ENCODE data around the gene MTIF3.

MTIF3 gene

GRCh38 chr13:27398360-27398759, 52.0 kb downstream of the MTIF3 start:
- no peak overlapping the region for H3K4me3 ChIP-seq (replicated peaks in 1 of 2; ENCODE audit: low read depth in 2 of 2, low read length in 2 of 2)
- no peak for DNase-seq (ENCODE audit: low read depth in 2 of 2)
- TF ChIP-seq CTCF (IDR thresholded peaks at IDR 0.05; ENCODE audit: low read depth, low read length), result no peak

GRCh38 chr13:27396252-27396846, 54.0 kb downstream of the MTIF3 start:
- TF ChIP-seq CTCF (IDR thresholded peaks at IDR 0.05; ENCODE audit: low read depth, low read length), result no peak
- H3K4me3 ChIP-seq (replicated peaks in 1 of 2; ENCODE audit: low read depth in 2 of 2, low read length in 2 of 2), result no peak overlapping the region
- DNase-seq (ENCODE audit: low read depth in 2 of 2), result no peak

- no peak for TF ChIP-seq CTCF (IDR thresholded peaks at IDR 0.05; ENCODE audit: low read depth, low read length)
- DNase-seq (ENCODE audit: low read depth in 2 of 2), result no peak
- H3K4me3 ChIP-seq (replicated peaks in 1 of 2; ENCODE audit: low read depth in 2 of 2, low read length in 2 of 2), result no peak overlapping the region
These were observed 55.3 kb downstream of the MTIF3 start for GRCh38 chr13:27395007-27395510.

GRCh38 chr13:27393101-27393500, 57.3 kb downstream of the MTIF3 start:
- H3K4me3 ChIP-seq (replicated peaks in 1 of 2; ENCODE audit: low read depth in 2 of 2, low read length in 2 of 2), result no peak overlapping the region
- TF ChIP-seq CTCF (IDR thresholded peaks at IDR 0.05; ENCODE audit: low read depth, low read length), result no peak
- no peak for DNase-seq (ENCODE audit: low read depth in 2 of 2)

- DNase-seq (ENCODE audit: low read depth in 2 of 2), result no peak
- H3K4me3 ChIP-seq (replicated peaks in 1 of 2; ENCODE audit: low read depth in 2 of 2, low read length in 2 of 2), result no peak overlapping the region
- no peak for TF ChIP-seq CTCF (IDR thresholded peaks at IDR 0.05; ENCODE audit: low read depth, low read length)
These were observed 58.9 kb downstream of the MTIF3 start for GRCh38 chr13:27391471-27391870.

DNA sequence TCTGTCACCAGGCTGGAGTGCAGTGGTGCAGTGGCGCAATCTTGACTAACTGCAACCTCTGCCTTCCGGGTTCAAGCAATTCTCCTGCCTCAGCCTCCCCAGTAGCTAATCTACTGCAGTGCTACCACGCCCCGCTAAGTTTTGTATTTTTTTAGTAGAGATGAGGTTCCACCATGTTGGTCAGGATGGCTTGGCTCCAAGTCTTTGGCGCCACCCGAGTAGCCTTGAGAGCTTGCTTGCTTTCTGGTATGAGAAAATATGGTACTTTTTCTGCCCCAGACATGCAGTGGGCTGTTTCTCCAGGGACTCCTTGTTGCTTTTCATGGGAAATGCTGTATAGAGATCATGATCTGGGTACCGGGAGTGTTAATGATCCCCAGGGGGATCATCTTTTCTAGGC, 60.5 kb downstream of the MTIF3 start:
- H3K4me3 ChIP-seq (replicated peaks in 1 of 2; ENCODE audit: low read depth in 2 of 2, low read length in 2 of 2), result no peak overlapping the region
- no peak for TF ChIP-seq CTCF (IDR thresholded peaks at IDR 0.05; ENCODE audit: low read depth, low read length)
- DNase-seq (ENCODE audit: low read depth in 2 of 2), result no peak

GRCh38 chr13:27388241-27388640, 62.1 kb downstream of the MTIF3 start:
- DNase-seq (ENCODE audit: low read depth in 2 of 2), result no peak
- TF ChIP-seq CTCF (IDR thresholded peaks at IDR 0.05; ENCODE audit: low read depth, low read length), result no peak
- no peak overlapping the region for H3K4me3 ChIP-seq (replicated peaks in 1 of 2; ENCODE audit: low read depth in 2 of 2, low read length in 2 of 2)

Data from cardiac fibroblast (primary cell).